ENCODE measurements around the gene PTPRU.

PTPRU gene

DNA sequence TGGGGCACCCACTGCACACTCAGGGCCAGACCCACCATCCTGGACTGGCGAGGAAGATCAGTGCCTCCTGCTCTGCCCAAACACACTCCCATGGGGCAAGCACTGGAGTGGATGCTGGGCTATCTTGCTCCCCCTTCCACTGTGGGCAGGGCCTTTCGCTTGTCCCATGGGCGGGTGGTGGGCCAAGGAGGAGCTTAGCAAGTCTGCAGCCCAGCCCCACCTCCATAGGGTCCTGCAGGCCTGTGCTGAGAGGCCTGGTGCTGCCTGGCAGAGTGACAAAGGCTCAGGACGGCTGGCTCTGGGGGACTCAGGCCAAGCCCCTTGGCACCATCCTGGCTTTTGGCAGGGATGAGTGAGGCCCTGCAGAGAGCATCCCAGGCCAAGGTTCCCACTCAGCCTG is 89.4 kb downstream of the PTPRU start:
- Histone ChIP-seq H3F3A (ENCODE audit: insufficient read depth, low read length) (no peaks in the 10 kb centered on the region), H3K27ac (ENCODE audit: low read length) (no peak overlapping the region), H2AFZ (ENCODE audit: low read length) (no peak overlapping the region), H4K20me1 (ENCODE audit: insufficient read depth, low read length) (no peaks in the 10 kb centered on the region), H3K79me2 (ENCODE audit: low read length) (no peaks in the 10 kb centered on the region), H3K4me1 (ENCODE audit: low read length) (no peaks in the 10 kb centered on the region), H3K9ac (ENCODE audit: low read length) (no peak overlapping the region), H3K27me3 (replicated peaks; ENCODE audit: insufficient read depth, low read length) (peaks cover 71% of the 10 kb centered on the region), H3K36me3 (replicated peaks; ENCODE audit: insufficient read depth, low read length) (no peaks in the 10 kb centered on the region), H3K4me3 (ENCODE audit: low read length) (no peak overlapping the region), H3K4me2 (ENCODE audit: low read depth, low read length) (no peak overlapping the region), H3K9me2 (replicated peaks; ENCODE audit: insufficient read depth, low read length) (no peaks in the 10 kb centered on the region), H3K9me3 (replicated peaks; ENCODE audit: insufficient read depth, low read length) (no peaks in the 10 kb centered on the region)
- TF ChIP-seq EZH2 (optimal IDR thresholded peaks at IDR 0.05; ENCODE audit: low read depth, low read length) (no peak), EZH2phosphoT487 (IDR thresholded peaks at IDR 0.05; ENCODE audit: low read length) (no peak)
- TF ChIP-seq, protein P1, sequence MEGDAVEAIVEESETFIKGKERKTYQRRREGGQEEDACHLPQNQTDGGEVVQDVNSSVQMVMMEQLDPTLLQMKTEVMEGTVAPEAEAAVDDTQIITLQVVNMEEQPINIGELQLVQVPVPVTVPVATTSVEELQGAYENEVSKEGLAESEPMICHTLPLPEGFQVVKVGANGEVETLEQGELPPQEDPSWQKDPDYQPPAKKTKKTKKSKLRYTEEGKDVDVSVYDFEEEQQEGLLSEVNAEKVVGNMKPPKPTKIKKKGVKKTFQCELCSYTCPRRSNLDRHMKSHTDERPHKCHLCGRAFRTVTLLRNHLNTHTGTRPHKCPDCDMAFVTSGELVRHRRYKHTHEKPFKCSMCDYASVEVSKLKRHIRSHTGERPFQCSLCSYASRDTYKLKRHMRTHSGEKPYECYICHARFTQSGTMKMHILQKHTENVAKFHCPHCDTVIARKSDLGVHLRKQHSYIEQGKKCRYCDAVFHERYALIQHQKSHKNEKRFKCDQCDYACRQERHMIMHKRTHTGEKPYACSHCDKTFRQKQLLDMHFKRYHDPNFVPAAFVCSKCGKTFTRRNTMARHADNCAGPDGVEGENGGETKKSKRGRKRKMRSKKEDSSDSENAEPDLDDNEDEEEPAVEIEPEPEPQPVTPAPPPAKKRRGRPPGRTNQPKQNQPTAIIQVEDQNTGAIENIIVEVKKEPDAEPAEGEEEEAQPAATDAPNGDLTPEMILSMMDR (IDR thresholded peaks at IDR 0.05; ENCODE audit: low read length) = no peak
- no peak for DNase-seq

GRCh38 chr1:29326123-29326522 is 89.8 kb downstream of the PTPRU start:
- Histone ChIP-seq H3K9ac (ENCODE audit: low read length) (no peak overlapping the region), H3K79me2 (ENCODE audit: low read length) (no peaks in the 10 kb centered on the region)

DNA sequence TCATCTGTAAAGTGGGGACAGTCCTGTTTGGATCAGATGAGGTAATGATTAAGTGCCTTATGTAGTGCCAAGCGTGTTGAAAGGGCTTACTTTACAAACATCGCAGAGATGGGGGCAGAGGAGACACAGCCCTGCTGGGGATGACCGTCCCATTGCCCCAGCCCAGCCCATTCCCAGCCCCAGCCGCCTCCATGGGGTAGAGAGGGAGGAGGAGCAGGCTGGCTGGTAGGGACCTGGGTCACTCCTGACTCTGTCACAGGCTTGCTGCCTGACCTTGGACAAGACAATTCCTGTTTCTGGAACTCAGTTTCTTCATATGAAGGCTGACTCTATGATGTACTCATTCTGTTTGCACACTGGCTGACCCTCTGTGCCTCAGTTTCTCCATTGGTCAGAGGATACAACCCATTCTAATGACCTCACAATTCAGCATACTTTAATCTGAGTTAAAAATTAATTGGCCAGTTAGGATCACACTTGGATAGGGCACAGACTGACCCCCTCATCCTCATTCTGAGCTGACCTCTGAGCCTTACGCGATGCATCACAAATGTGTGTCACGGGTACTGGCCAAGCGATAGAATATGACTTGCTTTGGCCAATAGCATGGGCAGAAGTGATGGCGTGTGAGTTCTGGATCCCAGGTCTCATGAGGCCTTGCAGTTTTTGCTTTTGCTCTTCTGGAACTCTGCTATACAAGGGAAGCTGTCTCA is 91.1 kb downstream of the PTPRU start:
- no peak for DNase-seq

More at GRCh38 chr1:29326123-29326522, 89.8 kb downstream of the PTPRU start:
- H3K27me3 ChIP-seq (replicated peaks; ENCODE audit: insufficient read depth, low read length) = peaks cover 71% of the 10 kb centered on the region
- H3K4me1 ChIP-seq (ENCODE audit: low read length) = no peaks in the 10 kb centered on the region
- TF ChIP-seq EZH2 (optimal IDR thresholded peaks at IDR 0.05; ENCODE audit: low read depth, low read length) = no peak
- TF ChIP-seq, protein P1 (IDR thresholded peaks at IDR 0.05; ENCODE audit: low read length) = no peak
- no peak for TF ChIP-seq EZH2phosphoT487 (IDR thresholded peaks at IDR 0.05; ENCODE audit: low read length)
- no peaks in the 10 kb centered on the region for H3K9me2 ChIP-seq (replicated peaks; ENCODE audit: insufficient read depth, low read length)
- DNase-seq = no peak
- no peaks in the 10 kb centered on the region for H3K36me3 ChIP-seq (replicated peaks; ENCODE audit: insufficient read depth, low read length)
- no peaks in the 10 kb centered on the region for H3F3A ChIP-seq (ENCODE audit: insufficient read depth, low read length)
- no peaks in the 10 kb centered on the region for H4K20me1 ChIP-seq (ENCODE audit: insufficient read depth, low read length)
- H3K4me3 ChIP-seq (ENCODE audit: low read length) = no peak overlapping the region
- no peak overlapping the region for H2AFZ ChIP-seq (ENCODE audit: low read length)
- no peak overlapping the region for H3K4me2 ChIP-seq (ENCODE audit: low read depth, low read length)
- no peak overlapping the region for H3K27ac ChIP-seq (ENCODE audit: low read length)
- H3K9me3 ChIP-seq (replicated peaks; ENCODE audit: insufficient read depth, low read length) = no peaks in the 10 kb centered on the region

More for the DNA sequence above, 91.1 kb downstream of the PTPRU start:
- no peaks in the 10 kb centered on the region for H3F3A ChIP-seq (ENCODE audit: insufficient read depth, low read length)
- no peaks in the 10 kb centered on the region for H3K4me1 ChIP-seq (ENCODE audit: low read length)
- no peaks in the 10 kb centered on the region for H3K9me3 ChIP-seq (replicated peaks; ENCODE audit: insufficient read depth, low read length)
- H3K9me2 ChIP-seq (replicated peaks; ENCODE audit: insufficient read depth, low read length) = no peaks in the 10 kb centered on the region
- no peak for TF ChIP-seq EZH2 (optimal IDR thresholded peaks at IDR 0.05; ENCODE audit: low read depth, low read length)
- no peak overlapping the region for H3K4me2 ChIP-seq (ENCODE audit: low read depth, low read length)
- H3K79me2 ChIP-seq (ENCODE audit: low read length) = no peaks in the 10 kb centered on the region
- H2AFZ ChIP-seq (ENCODE audit: low read length) = no peak overlapping the region
- H3K4me3 ChIP-seq (ENCODE audit: low read length) = no peak overlapping the region
- no peak overlapping the region for H3K27ac ChIP-seq (ENCODE audit: low read length)
- H3K9ac ChIP-seq (ENCODE audit: low read length) = no peak overlapping the region
- peaks cover 73% of the 10 kb centered on the region for H3K27me3 ChIP-seq (replicated peaks; ENCODE audit: insufficient read depth, low read length)
- H4K20me1 ChIP-seq (ENCODE audit: insufficient read depth, low read length) = no peaks in the 10 kb centered on the region
- no peaks in the 10 kb centered on the region for H3K36me3 ChIP-seq (replicated peaks; ENCODE audit: insufficient read depth, low read length)
